Activated CD8-positive, alpha-beta T cell treated with anti-CD3 and anti-CD28 coated beads for 36 hours (primary cell): ENCODE results near the gene USPL1. TPM values are rescaled to one million over a fixed set of nuclear protein-coding genes. Genes with fewer than 3 reads are reported as not detected.

ENCODE experiments used
- ATAC-seq: fragments of 200-7000 bp; cut with Tn5 transposase; one replicate; pipeline ENCODE4 v1.10.0; 2021; ENCODE audit warnings: mild to moderate bottlenecking, moderate library complexity
- CTCF ChIA-PET: fragments of 350-600 bp; sonication (Branson Sonifier 250); formaldehyde crosslinking; loops from one replicate; lab custom pipeline; 2021; ENCODE audit warnings: antibody characterized with exemption; lab: Charles Lee
- POLR2A ChIA-PET: fragments of 350-600 bp; sonication (Branson Sonifier 250); formaldehyde crosslinking; loops from one replicate; lab custom pipeline; 2021; ENCODE audit warnings: antibody characterized with exemption; lab: Charles Lee
- DNase-seq: peaks from one replicate; pipeline ENCODE4 v3.0.0-alpha.2; 2020
- H3K27ac Mint-ChIP-seq: one replicate; pipeline ENCODE4 v1.8.0; 2021; ENCODE audit warnings: mild to moderate bottlenecking, mixed read lengths
- H3K27me3 Mint-ChIP-seq: one replicate; pipeline ENCODE4 v1.8.0; 2021; ENCODE audit warnings: mixed read lengths
- H3K36me3 Mint-ChIP-seq: one replicate; pipeline ENCODE4 v1.8.0; 2021; ENCODE audit warnings: low read depth, mixed read lengths
- H3K4me1 Mint-ChIP-seq: one replicate; pipeline ENCODE4 v1.8.0; 2021; ENCODE audit warnings: low read depth, mixed read lengths
- H3K4me3 Mint-ChIP-seq: one replicate; pipeline ENCODE4 v1.8.0; 2021; ENCODE audit warnings: mild to moderate bottlenecking, moderate library complexity, mixed read lengths
- H3K9me3 Mint-ChIP-seq: one replicate; pipeline ENCODE4 v1.8.0; 2021; ENCODE audit warnings: mixed read lengths
- intact Hi-C: fragments of 100-400 bp; cut with micrococcal nuclease; formaldehyde crosslinking; loops from one replicate; pipeline ENCODE4 v1.10.0; 2022
- total RNA-seq, 2 experiments: library from RNA; stranded (reverse); gene quantifications; one replicate each; pipeline ENCODE4 v1.2.3, GENCODE V29; 2021
- TF ChIP-seq, protein P1 (sequence below): fragments of 200-600 bp; IDR thresholded peaks from one replicate; pipeline ENCODE4 v1.8.0; 2022; ENCODE audit warnings: antibody characterized with exemption, mild to moderate bottlenecking

USPL1 gene
- total RNA-seq, 2 experiments from 2014 or later = 12.4 to 13.0 TPM

DNA sequence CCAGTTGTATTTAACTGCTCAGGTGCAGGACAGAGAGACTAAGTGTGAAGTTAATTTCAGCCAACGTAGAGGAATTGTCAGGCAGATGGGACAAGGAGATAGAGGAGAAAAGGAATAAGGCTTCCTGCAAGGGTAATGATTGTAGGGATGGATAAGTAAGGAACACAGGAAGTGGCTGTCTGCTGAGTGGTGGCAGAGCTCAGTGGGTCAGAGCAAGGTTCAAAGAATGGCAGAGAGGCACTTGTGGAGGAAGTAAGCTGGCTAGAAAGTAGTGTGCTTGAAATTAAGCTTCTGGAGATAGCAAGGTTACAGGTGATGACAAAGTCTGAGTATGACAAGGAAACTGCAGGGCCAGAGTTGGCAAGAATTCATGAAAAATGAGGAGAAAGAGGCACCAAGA, 47.9 kb downstream of the USPL1 start:
- DNase-seq (no peak), ATAC-seq (no peak)
- H3K9me3 Mint-ChIP-seq = no peaks in the 10 kb centered on the region
- no peak overlapping the region for H3K4me3 Mint-ChIP-seq
- H3K36me3 Mint-ChIP-seq = no peaks in the 10 kb centered on the region
- no peaks in the 10 kb centered on the region for H3K27me3 Mint-ChIP-seq
- ChIA-PET CTCF (no interaction called here), POLR2A (interaction anchor here (0.6 kb wide), 1 partner anchor 27 kb away, joined by 3 read pairs; no protein-coding TSS in a partner anchor)
- no peaks in the 10 kb centered on the region for H3K4me1 Mint-ChIP-seq
- no peak overlapping the region for H3K27ac Mint-ChIP-seq
- intact Hi-C loops = no loop called here
- TF ChIP-seq, protein P1, sequence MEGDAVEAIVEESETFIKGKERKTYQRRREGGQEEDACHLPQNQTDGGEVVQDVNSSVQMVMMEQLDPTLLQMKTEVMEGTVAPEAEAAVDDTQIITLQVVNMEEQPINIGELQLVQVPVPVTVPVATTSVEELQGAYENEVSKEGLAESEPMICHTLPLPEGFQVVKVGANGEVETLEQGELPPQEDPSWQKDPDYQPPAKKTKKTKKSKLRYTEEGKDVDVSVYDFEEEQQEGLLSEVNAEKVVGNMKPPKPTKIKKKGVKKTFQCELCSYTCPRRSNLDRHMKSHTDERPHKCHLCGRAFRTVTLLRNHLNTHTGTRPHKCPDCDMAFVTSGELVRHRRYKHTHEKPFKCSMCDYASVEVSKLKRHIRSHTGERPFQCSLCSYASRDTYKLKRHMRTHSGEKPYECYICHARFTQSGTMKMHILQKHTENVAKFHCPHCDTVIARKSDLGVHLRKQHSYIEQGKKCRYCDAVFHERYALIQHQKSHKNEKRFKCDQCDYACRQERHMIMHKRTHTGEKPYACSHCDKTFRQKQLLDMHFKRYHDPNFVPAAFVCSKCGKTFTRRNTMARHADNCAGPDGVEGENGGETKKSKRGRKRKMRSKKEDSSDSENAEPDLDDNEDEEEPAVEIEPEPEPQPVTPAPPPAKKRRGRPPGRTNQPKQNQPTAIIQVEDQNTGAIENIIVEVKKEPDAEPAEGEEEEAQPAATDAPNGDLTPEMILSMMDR = no peak

DNA sequence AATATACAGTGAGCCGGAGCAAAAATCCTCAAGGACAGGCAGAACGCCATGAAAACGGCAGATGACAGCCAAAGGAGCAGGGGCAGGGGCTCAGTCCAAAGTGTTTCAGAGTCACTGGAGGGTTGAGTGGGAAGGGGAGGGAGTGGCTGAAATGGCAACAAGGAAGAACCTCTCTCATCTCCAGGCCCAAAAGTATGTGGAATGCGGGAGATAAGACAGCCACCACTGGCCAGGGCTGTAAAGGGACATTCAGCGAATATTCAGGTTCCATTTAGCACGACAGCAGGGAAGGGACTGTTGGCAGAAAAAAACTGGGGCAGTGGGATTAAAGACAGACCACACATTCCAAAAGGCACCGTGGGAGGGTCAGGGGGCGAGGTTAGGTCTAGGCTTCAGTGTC, 48.4 kb downstream of the USPL1 start:
- Mint-ChIP-seq H3K27ac (no peak overlapping the region), H3K4me1 (no peaks in the 10 kb centered on the region), H3K4me3 (no peak overlapping the region), H3K9me3 (no peaks in the 10 kb centered on the region), H3K36me3 (no peaks in the 10 kb centered on the region), H3K27me3 (no peaks in the 10 kb centered on the region)
- ChIA-PET CTCF (no interaction called here), POLR2A (no interaction called here)
- DNase-seq = no peak
- TF ChIP-seq, protein P1 = no peak
- intact Hi-C loops = no loop called here
- ATAC-seq = no peak

DNA sequence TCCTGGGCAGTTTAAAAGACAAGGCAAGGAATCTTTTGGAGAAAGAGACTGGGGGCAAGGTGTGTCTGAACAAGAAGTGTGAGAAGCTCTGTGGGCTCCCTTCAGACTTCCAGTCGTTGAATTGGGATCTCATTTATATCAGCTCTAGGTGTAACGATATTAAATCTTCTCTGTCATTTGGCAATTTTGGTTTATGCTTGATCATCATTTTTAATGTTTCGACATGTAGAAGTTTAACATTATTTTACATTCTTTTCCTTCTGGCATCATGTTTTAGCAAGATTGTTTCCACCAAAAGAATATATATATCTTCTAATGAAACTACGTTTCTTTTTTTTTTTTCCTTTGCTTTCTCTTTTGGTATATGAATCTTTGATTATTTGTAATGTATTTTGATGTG, 49.3 kb downstream of the USPL1 start:
- no peak overlapping the region for H3K27ac Mint-ChIP-seq
- H3K4me1 Mint-ChIP-seq = no peaks in the 10 kb centered on the region
- H3K4me3 Mint-ChIP-seq = no peak overlapping the region
- no peaks in the 10 kb centered on the region for H3K9me3 Mint-ChIP-seq
- no peaks in the 10 kb centered on the region for H3K36me3 Mint-ChIP-seq
- ATAC-seq (no peak), DNase-seq (no peak)
- no peaks in the 10 kb centered on the region for H3K27me3 Mint-ChIP-seq
- TF ChIP-seq, protein P1 = no peak
- CTCF ChIA-PET = no interaction called here
- intact Hi-C loops = no loop called here
- POLR2A ChIA-PET = no interaction called here

DNA sequence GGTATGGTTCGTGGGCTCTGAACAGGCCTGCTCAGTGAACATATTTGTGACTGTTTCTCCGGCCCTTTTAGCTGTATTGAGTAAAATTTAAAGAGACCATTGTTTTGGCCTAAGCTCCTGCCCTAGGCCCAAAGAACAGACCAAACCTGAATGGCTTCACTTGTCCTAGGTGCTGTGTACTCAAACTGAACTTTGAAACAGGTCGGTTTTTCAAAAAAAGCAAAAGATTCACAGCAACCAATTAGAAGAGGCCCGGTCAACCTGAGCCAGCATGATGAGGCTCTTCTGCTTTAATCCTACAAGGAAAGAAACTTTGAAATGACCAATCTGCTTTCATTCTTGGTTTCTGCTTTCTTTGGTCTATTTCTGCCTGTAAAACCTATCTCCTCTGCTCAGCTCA, 50.6 kb downstream of the USPL1 start:
- intact Hi-C loops = no loop called here
- Mint-ChIP-seq H3K27me3 (no peaks in the 10 kb centered on the region), H3K27ac (no peak overlapping the region), H3K4me3 (no peak overlapping the region), H3K36me3 (no peaks in the 10 kb centered on the region), H3K4me1 (peaks cover 2% of the 10 kb centered on the region), H3K9me3 (no peaks in the 10 kb centered on the region)
- TF ChIP-seq, protein P1 = no peak
- CTCF ChIA-PET = interaction anchor here (0.9 to 1.8 kb wide), 2 partner anchors 11 to 197 kb away, joined by 4 read pairs; no protein-coding TSS in a partner anchor
- ATAC-seq (no peak), DNase-seq (no peak)
- POLR2A ChIA-PET = no interaction called here

DNA sequence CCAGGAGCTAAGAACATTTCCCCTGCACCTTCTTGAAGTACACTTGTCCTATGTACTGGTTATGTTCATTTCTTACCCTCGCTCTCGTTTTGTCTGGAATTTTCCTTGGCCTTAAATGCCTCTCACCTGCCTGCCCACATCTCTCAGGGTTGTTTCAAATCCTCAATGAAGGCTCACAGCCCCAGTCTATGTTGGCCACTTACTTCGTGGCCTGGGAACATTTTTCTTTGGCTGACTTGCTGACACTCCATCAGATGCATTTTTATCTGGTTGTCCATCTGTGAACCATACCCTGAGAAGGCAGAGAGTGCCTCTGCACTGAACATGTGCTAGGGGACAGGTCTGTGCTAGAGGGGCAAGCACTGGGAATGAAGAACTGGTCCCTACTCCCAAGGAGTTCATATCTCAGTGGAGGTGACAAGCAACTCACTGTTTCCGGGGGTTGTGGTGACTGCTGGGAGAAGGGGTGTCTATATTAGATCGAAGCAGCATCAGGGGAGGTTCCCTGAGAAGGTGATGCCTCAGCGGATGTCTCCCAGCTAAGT, 53.6 kb downstream of the USPL1 start:
- intact Hi-C loops = loop anchor here (5.0 kb wide), 1 partner anchor 71 kb away; no protein-coding TSS in a partner anchor
- CTCF ChIA-PET = no interaction called here
- H3K4me1 Mint-ChIP-seq = peaks cover 11% of the 10 kb centered on the region

More for the DNA sequence above, 53.6 kb downstream of the USPL1 start:
- H3K9me3 Mint-ChIP-seq = peaks cover 3% of the 10 kb centered on the region
- H3K4me3 Mint-ChIP-seq = no peak overlapping the region
- no peak for DNase-seq
- H3K27me3 Mint-ChIP-seq = peaks cover 2% of the 10 kb centered on the region
- H3K36me3 Mint-ChIP-seq = no peaks in the 10 kb centered on the region
- no peak for ATAC-seq
- no peak overlapping the region for H3K27ac Mint-ChIP-seq
- POLR2A ChIA-PET = interaction anchor here (0.5 to 1.0 kb wide), 2 partner anchors 40 to 871 kb away, joined by 3 read pairs; no protein-coding TSS in a partner anchor
- TF ChIP-seq, protein P1 = no peak
